Measurements from ENCODE around the gene MGA.

MGA gene

DNA sequence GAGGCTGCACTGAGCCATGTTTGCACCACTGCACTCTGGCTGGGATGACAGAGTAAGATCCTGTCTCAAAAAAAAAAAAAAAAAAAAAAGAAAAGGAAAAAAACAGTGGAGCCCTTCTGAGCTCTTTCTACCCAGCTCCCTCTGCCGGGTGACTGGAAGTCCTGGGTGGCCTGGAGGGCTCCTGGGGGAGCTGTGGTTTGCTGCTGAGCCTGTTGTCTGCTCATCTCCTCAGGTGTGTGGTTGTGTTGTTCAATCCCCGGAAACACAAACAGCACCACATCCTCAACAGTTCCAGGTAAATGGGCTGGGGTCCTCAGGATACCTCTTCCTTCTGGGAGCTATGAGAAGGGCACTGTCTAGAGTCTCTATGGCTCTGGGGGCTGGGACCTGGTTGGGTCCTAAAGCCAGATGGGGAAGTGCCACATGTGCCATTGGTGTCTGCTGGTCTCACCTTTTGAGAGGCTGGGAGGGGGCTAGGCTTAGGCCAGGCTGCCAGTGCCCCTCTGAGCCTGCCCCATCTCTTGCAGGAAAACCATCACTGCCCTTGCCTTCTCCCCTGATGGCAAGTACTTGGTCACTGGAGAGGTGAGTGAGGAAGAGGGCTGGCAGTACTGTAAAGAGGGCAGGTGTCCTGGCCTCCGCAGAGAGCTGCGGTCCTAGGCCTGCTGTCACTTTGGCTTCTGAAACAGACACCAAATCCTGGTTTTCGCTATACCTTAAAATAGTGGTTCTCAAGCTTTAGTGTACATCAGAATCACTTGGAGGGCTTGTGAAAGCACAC, 150.6 kb downstream of the MGA start:
- no peak for DNase-seq

DNA sequence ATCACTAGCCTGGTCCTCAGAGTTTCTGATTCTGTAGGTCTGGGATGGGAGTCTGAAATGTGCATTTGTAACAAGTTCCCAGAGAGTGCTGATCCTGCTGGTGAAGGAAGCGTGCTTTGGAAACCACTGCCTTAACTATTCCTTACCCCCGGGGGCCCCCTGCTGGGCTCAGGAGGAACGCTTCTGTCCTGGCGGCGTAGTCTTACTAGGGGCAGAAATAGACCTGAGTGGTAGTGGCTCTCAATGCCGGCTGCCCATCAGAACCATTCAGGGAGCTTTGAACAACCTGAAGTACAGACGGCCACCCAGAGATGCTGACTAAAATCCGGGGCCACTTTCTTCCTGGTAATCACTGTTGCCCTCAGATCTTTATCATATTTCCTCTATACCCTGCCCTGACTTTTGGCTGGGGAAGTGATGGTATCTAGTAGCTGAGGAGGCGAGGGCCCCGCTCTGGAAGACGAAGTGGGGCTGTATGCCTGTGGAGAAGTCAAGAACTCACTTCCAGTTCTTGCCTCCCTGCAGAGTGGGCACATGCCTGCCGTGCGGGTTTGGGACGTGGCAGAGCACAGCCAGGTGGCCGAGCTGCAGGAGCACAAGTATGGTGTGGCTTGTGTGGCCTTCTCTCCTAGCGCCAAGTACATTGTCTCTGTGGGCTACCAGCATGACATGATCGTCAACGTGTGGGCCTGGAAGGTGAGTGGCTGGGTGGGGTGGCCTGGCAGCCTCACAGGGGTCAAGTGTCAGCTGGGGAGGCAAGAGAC, 151.4 kb downstream of the MGA start:
- peak; percentile 73 for DNase-seq

DNA sequence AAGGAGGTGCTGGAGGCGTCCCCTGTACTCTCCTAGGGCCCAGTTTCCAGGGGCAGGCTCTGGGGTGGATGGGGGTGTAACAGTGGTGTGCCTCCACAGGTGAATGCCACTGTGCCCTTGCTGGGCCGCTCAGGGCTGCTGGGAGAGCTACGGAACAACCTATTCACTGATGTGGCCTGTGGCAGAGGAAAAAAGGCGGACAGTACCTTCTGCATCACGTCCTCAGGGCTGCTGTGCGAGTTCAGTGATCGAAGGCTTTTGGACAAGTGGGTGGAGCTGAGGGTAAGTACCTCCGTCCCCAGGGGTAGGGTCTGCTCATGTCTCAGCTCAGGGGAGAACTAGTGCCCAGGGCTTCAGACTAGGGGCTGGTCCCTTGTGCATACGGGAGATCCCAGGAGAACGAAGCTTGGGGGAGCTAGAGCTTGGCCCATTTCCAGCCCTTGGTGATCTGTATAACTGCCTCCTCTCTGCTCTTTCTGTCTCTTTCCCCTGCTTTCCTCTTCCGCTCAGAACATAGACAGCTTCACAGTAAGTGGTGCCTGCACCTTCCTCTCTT, 152.7 kb downstream of the MGA start:
- no peak for DNase-seq

DNA sequence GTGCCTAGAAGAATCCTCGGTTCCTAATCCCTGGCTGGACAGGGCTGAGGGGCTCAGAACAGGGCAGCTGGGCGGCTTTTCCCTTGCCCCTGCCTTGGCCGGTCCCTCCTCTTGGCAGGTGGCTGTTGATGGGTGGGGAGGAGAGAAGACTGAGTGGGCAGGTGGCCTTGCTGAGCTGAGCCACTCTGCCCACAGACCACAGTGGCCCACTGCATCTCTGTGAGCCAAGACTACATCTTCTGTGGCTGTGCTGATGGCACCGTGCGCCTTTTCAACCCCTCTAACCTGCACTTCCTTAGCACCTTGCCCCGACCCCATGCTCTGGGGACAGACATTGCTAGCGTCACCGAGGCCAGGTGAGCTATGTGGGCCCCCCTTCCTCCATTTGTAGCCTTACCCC, 153.2 kb downstream of the MGA start:
- DNase-seq: no peak

DNA sequence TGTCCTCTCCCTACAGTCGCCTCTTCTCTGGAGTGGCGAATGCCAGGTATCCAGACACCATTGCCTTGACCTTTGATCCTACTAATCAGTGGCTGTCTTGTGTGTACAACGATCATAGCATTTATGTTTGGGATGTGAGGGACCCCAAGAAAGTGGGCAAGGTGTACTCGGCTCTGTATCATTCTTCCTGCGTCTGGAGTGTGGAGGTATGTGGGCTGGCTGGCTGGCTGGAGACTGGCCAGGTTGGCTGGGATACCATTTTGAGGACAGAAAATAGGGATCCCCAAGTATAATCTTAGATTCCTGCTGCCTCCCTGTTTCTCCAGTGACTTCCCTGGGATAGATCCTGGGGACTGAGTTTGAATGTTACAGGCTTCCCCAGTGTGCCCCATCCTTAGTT, 154.3 kb downstream of the MGA start:
- no peak for DNase-seq

DNA sequence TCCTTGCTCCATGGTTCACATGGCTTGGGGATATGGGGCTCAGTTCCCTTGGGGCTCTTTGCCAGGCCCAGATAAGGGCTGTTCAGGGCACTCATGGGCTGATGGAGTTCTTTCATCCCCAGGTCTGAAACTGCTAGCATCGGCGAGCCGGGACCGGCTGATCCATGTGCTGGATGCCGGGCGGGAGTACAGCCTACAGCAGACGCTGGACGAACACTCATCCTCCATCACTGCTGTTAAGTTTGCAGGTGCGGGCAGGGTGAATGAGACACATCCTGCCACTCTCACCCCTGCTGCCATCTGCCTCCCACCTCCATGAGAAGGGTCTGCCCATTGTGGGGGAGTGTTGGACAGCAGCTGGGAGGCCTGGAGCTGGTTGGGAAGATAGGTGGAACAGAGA, 156.6 kb downstream of the MGA start:
- DNase-seq: no peak

DNA sequence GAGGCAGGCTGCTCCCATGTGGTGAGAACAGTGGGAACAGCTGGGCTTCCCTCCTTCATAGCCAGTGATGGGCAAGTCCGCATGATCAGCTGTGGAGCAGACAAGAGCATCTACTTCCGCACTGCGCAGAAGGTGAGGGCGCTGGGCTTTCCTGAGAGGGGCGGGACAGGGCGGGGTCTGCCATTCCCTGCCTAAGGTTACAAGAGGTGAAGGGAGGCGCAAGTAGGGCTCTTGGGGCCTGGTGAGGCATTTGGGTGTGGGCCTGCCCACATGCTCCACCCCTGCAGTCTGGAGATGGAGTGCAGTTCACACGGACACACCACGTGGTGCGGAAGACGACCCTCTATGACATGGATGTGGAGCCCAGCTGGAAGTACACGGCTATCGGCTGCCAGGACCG, 157.1 kb downstream of the MGA start:
- no peak for DNase-seq

DNA sequence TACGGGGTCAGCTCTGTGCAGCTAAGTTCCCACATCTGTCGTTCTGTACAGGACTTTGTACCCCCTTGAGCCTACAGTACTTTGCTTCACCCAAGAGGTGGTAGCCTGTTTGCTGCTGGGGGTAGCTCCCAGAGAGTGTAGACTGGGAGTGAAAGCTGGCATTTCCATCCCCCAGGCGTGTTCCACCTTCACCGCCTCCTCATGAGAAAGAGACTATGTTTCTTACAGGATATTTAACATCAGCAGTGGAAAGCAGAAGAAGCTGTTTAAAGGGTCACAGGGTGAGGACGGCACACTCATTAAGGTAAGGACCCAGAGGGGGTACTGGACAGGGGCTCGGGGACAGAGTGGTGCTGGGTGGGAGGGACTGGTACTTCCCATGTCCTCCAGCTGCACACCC, 157.6 kb downstream of the MGA start:
- DNase-seq: no peak

DNA sequence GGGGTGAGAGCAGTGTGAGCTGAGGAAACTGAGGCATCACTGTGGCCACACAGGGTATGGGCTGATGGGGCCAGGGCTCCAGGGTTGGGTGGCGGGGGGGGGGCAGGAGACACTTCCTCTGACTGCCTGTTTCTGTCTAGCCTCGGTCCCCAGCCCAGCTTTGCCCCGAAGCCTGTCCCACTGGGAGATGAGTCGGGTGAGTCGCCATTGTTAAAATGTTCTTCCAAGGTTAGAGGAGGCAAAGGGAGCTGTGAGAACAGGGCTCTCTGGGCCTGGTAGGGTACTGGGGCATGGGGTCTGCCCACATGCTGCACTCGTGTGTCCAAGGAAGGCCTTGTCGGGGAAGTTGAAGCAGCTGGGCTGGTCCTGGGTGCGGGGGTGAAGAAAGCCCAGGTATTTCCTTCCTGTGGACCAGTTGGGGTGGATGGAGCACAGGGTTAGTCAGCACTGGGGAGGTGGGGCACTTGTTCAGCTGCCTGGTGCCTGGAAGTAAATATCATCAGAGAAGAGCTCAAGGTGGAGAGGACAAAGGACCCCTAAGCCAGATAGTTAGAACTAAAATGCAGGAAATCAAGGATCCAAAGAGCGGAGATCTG, 159.3 kb downstream of the MGA start:
- DNase-seq: no peak

DNA sequence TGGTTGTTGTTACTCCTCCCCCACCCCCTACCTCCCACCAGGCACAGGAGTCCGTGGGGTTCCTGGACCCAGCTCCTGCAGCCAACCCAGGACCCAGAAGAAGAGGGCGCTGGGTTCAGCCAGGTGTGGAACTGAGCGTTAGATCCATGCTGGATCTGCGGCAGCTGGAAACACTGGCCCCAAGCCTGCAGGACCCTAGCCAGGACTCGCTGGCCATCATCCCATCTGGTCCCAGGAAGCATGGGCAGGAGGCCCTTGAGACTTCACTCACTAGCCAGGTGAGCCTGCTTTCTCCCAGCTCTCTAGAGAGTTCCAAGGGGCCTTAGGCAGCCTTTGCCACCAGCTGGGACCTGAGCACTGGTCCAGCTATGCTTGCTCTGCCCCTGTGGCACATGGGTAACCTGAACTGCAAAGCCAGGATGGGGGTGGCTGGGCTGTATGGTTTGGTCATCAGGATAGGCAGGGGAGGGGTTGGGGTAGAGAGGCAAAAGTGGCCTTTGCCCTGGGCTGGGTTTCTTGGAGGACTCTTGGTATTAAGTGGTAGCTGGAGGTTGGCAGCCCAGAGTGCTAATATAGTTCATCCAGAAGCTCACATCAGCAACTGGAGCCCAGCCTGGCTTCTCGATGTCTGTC, 160.7 kb downstream of the MGA start:
- DNase-seq: no peak

DNA sequence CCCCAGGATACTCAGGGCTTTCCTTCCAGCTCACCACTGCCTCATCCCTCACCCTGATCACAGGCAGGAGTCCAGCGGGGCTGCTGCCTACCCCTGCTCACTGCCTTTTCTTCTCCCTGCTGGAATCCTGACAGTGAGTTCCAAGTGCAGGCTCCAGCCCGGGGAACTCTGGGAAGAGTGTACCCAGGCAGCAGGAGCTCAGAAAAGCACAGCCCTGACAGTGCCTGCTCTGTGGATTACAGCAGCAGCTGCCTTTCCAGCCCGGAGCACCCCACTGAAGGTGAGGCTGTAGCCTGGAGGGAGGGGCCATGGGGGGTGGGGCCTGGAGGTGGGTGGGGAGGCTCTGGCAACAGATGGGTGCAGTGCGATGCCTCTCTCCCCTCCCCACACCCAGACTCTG, 161.6 kb downstream of the MGA start:
- no peak for DNase-seq

DNA sequence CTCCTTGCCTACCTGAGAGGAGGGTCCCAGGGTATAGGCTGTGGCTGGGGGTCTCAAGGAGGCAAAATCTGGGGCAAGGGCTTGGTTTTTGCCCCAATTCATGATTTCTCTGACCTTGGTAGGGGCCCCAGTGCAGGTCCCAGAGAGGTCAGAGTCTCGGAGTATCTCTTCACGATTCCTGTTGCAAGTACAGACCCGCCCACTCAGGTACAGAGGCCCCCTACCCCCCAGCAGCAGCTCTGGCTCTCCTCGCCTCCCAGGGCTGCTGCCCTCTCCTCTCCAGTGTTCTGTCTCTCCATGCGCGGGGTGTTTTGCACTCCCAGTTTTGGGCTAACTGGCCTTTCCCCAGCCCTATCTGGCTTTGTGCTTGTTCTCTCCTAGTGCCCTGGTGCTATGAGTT, 162.3 kb downstream of the MGA start:
- no peak for DNase-seq
